Heart left ventricle (tissue), 13 donors: ENCODE data around the gene S1PR5.

Experiments
- CTCF ChIP-seq, 12 donors: fragments of 200-600 bp; sonication (generic) in 4 of 12; IDR thresholded peaks; one replicate each; pipeline versions ENCODE4 v1.5.0 to v1.8.0; 2018 to 2022; ENCODE audit warnings: antibody characterized with exemption in 12 of 12, mild to moderate bottlenecking in 5 of 12
- POLR2A ChIP-seq, 2 donors: fragments of 450-650 bp; IDR thresholded peaks; one replicate each; pipeline ENCODE4 v1.6.1; 2017; ENCODE audit warnings: antibody characterized with exemption in 2 of 2, mild to moderate bottlenecking in 2 of 2, moderate library complexity in 2 of 2
- donor health status: ischemic (EF 13 %, LVEDD 7.1; RV severe dilation, severe dysfunction).
- donor health status: DM: no; HTN: yes; CAD: no.
- donor health status: DM: no; HTN: no; CAD: no.
- donor health status: ischemic (EF 25% LVEDD 6.9; RV normal size, moderate dysfunction).
- donor health status: ischemic (EF 25% LVEDD 5.7; RV mildly dilated, moderate dysfunction).
- donor health status: ischemic (EF 35%, LVEDD 5.7; RV mildly dilated, moderate dysfunction).
- donor health status: nonischemic (EF 11% LVEDD 7.7; RV severe dilation, severe dysfunction).
- donor health status: DM: yes; HTN: yes; CAD: no.
- donor health status: PGD.
- donor health status: ischemic (EF 29% LVEDD 5.4; RV normal size, mild dysfunction).
- donor health status: nonischemic (EF 23%, LVEDD 6.1; RV moderate dilation, normal function).

- TF ChIP-seq CTCF (IDR thresholded peaks at IDR 0.05): no peak
- no peak for TF ChIP-seq POLR2A (IDR thresholded peaks at IDR 0.05)
Measured at GRCh38 chr19:10533646-10534386, 16.6 kb upstream of the S1PR5 start.
